OCI-LY3 (cell line): ENCODE data around the gene SEMA6A.

Experiments used
- EZH2phosphoT487 ChIP-seq: fragments of 200-600 bp; shearing (Covaris generic); IDR thresholded peaks from 2 replicates; pipeline ENCODE4 v1.6.1; 2018; ENCODE audit warnings: antibody characterized with exemption, mixed run types, low read depth
- TF ChIP-seq, protein P1 (sequence below): fragments of 200-600, 300-600 bp; sonication (generic); IDR thresholded peaks from 2 replicates; pipeline ENCODE4 v1.5.1; 2014; ENCODE audit warnings: antibody characterized with exemption, low read length, low read depth

DNA sequence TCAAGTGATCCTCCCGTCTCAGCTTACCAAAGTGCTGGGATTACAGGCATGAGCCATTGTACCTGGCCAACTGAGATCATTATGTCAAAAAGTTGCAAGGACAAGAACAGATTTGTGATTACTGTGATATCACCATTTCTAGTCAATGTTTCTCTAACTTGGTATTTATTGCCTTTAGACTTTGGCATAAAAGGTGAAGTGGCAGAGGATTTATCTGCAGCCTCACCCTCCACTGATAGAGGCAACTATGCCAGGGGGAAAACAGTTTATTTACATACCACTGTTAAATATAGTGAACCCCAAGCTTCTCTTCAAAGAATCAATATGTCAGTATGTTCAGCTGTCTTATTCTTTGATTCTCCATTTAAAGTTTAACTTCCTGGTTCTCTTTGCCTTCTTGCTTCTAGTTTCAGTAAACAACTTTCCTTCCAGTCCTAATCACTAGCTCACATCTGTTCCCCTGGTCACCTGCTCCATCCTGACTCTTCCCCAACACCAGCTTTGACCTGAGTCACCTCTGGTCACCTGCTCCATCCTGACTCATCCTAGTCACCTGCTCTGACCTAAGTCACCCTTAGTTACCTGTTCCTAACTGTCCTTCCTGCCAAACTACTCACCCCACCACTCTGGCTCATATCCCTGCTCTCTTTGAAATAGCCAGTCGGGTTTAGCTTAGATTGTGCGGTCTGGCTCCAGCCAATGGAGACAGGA, 29.9 kb downstream of the SEMA6A start:
- TF ChIP-seq, protein P1, sequence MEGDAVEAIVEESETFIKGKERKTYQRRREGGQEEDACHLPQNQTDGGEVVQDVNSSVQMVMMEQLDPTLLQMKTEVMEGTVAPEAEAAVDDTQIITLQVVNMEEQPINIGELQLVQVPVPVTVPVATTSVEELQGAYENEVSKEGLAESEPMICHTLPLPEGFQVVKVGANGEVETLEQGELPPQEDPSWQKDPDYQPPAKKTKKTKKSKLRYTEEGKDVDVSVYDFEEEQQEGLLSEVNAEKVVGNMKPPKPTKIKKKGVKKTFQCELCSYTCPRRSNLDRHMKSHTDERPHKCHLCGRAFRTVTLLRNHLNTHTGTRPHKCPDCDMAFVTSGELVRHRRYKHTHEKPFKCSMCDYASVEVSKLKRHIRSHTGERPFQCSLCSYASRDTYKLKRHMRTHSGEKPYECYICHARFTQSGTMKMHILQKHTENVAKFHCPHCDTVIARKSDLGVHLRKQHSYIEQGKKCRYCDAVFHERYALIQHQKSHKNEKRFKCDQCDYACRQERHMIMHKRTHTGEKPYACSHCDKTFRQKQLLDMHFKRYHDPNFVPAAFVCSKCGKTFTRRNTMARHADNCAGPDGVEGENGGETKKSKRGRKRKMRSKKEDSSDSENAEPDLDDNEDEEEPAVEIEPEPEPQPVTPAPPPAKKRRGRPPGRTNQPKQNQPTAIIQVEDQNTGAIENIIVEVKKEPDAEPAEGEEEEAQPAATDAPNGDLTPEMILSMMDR = no peak
- TF ChIP-seq EZH2phosphoT487 = no peak
